Subcutaneous adipose tissue (tissue), 4 donors: Measurements from ENCODE around the gene ANXA1. TPM values are rescaled to one million over a fixed set of nuclear protein-coding genes. Genes with fewer than 3 reads are reported as not detected.

Experiments used
- total RNA-seq, 4 donors: library from RNA; depleted of rRNA; stranded (reverse); fragments of >200 nt; gene quantifications; one replicate each; pipeline ENCODE4 v1.1.0, GENCODE V29; 2016
- TF ChIP-seq, protein P1 (sequence below): fragments of 450-650 bp; IDR thresholded peaks from one replicate; pipeline ENCODE4 v1.5.1; 2016; ENCODE audit warnings: low read depth, mild to moderate bottlenecking, control low read depth, antibody characterized with exemption, moderate library complexity

ANXA1 gene
- total RNA-seq, 4 donors from 2014 or later, result 301 to 1,153 (median 911) TPM

DNA sequence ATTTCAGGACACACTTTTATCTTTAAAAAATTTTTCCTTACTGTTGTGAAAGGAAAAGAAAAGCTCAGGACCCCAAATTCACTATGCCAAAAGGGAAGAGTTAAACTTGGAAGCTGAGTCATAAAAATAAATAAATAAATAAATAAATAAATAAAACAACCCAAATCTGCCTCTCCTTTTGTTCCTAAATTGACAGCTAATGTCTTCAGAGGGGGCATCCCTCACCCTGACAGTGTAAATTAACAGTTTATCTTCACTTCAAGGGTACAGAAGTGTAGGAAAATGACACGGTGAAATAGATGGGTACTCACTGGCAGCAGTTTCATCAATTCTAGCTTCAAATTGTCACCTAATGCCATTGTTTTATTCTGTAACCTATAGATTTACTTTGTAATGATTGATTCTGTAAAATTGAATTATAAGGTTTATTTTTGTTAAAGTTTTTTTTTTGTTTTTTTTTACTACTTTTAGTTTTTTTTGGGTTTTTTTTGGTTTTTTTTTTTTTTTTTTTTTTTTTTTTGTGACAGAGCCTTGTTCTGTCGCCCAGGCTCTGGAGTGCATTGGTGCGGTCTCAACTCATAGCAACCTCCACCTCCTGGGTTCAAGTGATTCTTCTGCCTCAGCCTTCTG lies 18.5 kb upstream of the ANXA1 start:
- TF ChIP-seq, protein P1, sequence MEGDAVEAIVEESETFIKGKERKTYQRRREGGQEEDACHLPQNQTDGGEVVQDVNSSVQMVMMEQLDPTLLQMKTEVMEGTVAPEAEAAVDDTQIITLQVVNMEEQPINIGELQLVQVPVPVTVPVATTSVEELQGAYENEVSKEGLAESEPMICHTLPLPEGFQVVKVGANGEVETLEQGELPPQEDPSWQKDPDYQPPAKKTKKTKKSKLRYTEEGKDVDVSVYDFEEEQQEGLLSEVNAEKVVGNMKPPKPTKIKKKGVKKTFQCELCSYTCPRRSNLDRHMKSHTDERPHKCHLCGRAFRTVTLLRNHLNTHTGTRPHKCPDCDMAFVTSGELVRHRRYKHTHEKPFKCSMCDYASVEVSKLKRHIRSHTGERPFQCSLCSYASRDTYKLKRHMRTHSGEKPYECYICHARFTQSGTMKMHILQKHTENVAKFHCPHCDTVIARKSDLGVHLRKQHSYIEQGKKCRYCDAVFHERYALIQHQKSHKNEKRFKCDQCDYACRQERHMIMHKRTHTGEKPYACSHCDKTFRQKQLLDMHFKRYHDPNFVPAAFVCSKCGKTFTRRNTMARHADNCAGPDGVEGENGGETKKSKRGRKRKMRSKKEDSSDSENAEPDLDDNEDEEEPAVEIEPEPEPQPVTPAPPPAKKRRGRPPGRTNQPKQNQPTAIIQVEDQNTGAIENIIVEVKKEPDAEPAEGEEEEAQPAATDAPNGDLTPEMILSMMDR, result no peak

- TF ChIP-seq, protein P1, result no peak
These were observed 17.7 kb upstream of the ANXA1 start for GRCh38 chr9:73133921-73134407.

- TF ChIP-seq, protein P1, result no peak
These were observed 16.3 kb upstream of the ANXA1 start for GRCh38 chr9:73135394-73135793.

DNA sequence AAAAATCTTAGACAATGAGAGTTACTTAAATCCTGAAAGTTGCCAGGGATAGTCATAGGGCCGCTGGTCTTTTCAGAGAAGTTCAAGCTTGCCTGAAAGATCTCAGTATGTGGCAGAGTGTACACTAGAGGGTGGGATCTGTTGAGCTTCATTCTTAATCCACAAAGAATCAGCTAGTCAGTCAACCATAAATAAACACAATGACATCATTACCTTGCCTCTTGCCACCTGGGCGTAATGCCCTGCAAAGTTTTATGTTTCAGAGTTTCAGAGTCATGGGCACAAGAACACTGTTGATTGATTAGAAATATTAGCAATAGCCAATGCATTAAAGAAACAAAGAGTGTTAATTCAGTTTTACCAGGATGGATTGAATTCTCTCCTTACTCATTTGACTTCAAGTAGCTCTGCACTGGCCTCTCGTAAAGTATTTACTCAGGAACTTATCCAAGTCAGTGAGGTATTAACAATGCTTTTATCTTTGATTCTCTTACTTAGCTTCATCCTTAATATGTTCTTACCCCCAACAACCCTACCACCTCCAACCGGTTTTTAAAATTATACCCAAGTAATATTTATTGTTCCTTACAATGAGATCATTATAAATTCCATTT lies 14.3 kb upstream of the ANXA1 start:
- TF ChIP-seq, protein P1, result no peak

- TF ChIP-seq, protein P1, result no peak
These were observed 13.8 kb upstream of the ANXA1 start for GRCh38 chr9:73137914-73138313.

DNA sequence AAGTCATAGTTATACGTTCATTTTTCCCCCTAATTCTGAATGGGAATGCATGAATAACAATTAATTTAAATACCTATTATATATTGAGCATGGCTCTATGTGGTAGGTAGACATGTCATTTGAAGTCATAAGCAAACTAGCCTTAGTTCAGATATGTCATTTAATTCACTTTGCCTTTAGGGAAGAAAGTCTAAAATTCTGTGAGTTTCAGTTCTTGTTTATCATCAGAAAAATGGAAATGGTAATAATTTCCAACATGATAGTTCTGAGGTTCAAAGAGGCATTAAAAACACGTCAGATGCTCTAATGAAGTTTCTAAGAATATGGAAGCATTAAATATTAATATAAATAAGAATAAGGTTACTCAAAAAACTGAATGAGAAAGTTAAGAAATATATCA lies 13.1 kb upstream of the ANXA1 start:
- TF ChIP-seq, protein P1, result no peak

- TF ChIP-seq, protein P1, result no peak
These were observed 10.4 kb upstream of the ANXA1 start for GRCh38 chr9:73141282-73141681.
